Measurements from ENCODE around the gene CACNA1H.
"Not testable (repeated sequence)": the region's sequence is repeated elsewhere in the genome, so short reads cannot be mapped to it uniquely, and the experiment has no call there.

CACNA1H gene

DNA sequence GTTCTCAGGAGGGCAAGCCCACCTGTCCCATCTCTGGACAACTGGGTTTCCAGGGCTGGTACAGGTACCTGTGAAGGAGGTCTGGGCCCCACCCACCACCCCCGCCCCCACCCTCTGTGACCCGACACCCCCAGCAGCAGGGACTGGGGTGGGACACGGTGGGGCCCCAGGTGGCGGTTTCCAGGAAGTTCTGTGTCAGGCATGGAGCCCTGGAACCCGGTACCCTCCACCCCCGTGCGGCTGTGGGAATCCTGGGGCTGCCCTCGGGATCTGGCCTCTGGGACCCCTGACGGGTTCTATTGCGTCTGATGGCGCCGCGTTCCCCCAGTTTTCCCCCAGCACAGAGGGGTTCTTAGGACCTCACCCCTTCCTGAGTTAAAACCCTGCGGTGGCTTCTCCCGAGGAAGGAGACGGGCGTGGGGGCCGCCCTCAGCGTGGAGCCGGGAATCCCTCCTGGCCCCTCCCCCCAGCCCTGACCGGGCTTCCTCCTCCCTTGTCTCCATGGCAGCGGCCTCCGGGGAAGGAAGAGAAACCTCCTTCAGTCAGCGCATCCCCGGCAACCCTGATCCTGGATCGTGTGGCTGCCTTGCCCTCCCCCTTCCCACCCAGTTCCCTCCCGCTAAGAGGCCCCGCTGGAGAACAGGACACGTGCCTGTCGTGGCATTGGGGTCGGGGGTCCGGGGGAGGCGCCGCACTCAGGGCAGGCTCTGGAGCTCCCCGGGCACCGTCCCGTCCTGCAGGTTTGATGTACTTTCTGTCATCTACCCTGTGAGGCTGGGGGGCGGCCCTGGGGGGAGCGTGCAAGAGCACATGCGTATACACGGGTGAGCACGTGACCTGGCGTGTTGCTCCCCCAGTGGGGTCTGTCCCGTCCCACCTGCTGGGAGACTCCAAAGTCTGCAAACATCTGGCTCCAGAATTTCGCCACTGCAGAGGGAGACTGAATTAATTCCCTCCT, 30.3 kb downstream of the CACNA1H start:
- TF ChIP-seq, protein P1, sequence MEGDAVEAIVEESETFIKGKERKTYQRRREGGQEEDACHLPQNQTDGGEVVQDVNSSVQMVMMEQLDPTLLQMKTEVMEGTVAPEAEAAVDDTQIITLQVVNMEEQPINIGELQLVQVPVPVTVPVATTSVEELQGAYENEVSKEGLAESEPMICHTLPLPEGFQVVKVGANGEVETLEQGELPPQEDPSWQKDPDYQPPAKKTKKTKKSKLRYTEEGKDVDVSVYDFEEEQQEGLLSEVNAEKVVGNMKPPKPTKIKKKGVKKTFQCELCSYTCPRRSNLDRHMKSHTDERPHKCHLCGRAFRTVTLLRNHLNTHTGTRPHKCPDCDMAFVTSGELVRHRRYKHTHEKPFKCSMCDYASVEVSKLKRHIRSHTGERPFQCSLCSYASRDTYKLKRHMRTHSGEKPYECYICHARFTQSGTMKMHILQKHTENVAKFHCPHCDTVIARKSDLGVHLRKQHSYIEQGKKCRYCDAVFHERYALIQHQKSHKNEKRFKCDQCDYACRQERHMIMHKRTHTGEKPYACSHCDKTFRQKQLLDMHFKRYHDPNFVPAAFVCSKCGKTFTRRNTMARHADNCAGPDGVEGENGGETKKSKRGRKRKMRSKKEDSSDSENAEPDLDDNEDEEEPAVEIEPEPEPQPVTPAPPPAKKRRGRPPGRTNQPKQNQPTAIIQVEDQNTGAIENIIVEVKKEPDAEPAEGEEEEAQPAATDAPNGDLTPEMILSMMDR (conservative IDR thresholded peaks at IDR 0.05; ENCODE audit: low read depth) = no peak
- ChIA-PET POLR2A (ENCODE audit: low non-redundant PET) (no interaction called here), CTCF (interaction anchor here (0.7 kb wide), 1 partner anchor 147 kb away, joined by 3 read pairs; no protein-coding TSS in a partner anchor)
- no peak overlapping the region for H3K27ac ChIP-seq
- peak; percentile 24 for DNase-seq (ENCODE audit: low spot score)

DNA sequence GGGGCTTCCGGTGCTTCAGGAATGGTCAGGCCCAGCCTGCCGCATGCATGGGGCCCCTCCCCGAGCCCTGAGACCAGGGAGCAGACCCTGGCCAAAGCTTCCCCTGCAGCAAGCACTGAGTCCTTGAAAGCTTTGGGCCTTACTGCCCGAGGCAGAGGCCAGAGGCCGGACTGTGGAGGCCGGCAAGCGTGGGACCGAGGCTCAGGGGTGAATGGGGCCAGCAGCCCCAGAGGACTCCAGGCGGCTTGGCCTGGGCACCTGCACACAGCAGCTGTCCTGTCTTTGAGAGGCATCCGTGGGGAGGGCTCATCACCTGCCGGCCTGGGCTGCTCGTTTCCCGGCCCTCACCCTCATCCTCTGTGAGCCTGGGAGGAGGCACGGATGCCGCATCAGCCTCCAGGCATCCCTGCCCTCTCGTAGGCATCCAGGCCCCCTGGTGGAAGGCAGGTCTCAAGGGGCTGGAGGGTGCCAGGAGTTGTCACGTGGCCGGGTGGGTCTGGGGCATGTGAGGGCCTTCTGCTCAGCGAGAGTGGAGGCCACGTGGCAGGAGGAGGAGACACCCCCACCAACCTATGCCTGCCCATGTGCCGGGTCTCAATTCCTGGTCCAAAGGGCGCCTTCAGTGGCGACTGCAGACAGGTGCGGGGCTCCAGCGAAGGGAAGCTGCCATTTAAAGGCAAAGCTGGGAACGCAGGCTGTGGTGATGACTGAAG, 31.4 kb downstream of the CACNA1H start:
- ChIA-PET POLR2A (ENCODE audit: low non-redundant PET) (no interaction called here), CTCF (no interaction called here)
- TF ChIP-seq, protein P1 (conservative IDR thresholded peaks at IDR 0.05; ENCODE audit: low read depth) = no peak
- no peak for DNase-seq (ENCODE audit: low spot score)
- no peak overlapping the region for H3K27ac ChIP-seq

DNA sequence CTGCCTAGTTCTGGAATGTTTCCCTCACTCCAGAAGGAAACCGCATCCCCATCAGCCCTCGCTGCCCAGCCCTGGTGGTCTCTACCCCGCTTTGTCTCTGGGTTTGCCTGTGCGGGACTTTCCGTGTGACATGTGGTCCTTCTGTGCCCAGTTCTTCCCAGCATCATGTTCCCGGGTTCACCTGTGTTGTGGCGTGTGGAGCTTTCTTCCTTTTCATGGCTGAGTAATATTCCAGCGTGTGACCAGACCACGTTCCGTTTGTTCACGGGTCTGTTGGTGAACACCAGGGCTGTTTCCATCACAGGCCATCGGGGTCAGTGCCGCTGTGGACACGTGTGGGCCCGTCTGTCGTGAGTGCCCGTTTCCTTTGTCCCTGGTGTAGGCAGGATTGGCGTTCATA, 32.1 kb downstream of the CACNA1H start:
- POLR2A ChIA-PET (ENCODE audit: low non-redundant PET) = no interaction called here
- TF ChIP-seq, protein P1 (conservative IDR thresholded peaks at IDR 0.05; ENCODE audit: low read depth) = no peak
- CTCF ChIA-PET = no interaction called here

DNA sequence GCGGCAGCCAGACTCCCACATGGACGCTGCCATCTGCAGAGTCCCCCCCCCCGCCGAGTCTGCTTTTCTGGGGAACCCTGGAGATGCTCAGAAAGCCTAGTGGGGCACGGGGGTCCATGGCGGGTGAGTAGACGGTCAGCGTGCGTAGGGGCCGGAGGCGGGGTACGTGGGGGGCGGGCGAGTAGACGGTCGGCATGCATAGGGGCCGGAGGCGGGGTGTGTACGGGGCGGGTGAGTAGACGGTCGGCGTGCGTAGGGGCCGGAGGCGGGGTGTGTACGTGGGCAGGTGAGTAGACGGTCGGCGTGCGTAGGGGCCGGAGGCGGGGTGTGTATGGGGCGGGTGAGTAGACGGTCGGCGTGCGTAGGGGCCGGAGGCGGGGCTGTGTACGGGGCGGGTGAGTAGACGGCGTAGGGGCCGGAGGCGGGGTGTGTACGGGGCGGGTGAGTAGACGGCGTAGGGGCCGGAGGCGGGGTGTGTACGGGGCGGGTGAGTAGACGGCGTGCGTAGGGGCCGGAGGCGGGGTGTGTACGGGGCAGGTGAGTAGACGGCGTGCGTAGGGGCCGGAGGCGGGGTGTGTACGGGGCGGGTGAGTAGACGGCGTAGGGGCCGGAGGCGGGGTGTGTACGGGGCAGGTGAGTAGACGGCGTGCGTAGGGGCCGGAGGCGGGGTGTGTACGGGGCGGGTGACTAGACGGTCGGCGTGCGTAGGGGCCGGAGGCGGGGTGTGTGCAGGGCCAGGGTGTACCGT, 32.7 kb downstream of the CACNA1H start:
- CTCF ChIA-PET; H3K27ac ChIP-seq; POLR2A ChIA-PET (ENCODE audit: low non-redundant PET); DNase-seq (ENCODE audit: low spot score): not testable (repeated sequence)

More for the DNA sequence above, 32.1 kb downstream of the CACNA1H start:
- H3K27ac ChIP-seq = no peak overlapping the region
- DNase-seq (ENCODE audit: low spot score) = no peak

DNA sequence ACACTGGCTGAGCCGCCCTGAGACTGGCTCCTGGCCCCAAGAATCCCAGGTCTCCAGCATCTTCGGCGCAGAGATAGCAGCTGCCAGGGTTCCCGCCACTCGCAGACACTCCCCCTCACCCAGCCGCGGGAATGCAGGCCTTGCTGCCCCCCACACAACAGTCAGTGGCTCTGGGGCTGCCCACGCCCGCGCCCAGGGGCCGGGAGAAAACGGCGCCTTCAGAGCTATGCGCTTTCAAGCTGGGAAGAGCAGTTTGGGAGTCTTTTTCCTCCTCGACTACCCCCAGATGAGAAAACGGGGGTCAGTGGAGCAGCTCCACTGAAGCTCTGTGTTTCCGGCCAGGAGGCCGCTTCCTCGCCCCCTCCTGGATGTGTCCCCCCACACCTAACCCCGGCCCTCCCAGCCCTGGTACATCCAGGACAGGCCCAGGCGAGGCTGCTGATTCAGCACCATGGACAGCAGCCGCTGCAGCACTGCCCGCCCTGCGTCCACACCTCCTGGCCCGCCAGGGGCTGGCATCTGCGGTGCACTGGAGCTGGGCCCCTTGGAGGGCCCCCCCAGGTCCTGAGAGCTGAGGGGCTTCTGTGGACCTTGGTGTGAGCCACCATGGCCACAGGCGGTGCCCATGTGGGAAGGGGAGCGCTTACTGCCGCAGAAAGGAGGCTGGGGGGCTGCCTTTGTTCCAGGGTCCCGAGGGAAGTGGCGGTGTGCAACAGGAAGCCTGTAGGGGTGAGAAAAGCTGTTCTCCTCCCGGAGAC, 35.7 kb downstream of the CACNA1H start:
- POLR2A ChIA-PET (ENCODE audit: low non-redundant PET) = no interaction called here

DNA sequence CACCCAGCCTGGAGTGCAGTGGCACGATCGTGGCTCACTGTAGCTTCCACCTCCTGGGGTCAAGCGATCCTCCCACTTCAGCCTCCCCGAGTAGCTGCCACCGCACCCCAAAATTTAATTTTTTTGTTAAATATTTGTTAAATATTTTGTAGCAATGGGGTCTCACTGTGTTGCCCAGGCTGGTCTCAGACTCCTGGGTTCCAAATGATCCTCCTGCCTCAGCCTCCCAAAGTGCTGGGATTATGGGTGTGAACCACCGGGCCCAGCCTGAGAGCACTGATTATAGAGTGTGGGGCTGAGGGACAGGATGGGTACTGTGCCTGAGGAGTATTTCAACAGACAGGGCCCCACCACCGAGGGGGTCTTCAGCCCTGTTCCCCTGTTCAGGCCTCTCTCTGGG, 36.5 kb downstream of the CACNA1H start:
- TF ChIP-seq, protein P1 (conservative IDR thresholded peaks at IDR 0.05; ENCODE audit: low read depth) = no peak
- ChIA-PET POLR2A (ENCODE audit: low non-redundant PET) (no interaction called here), CTCF (interaction anchor here (0.6 to 0.8 kb wide), 2 partner anchors 17 to 19 kb away, joined by 3 read pairs; no protein-coding TSS in a partner anchor)
- no peak overlapping the region for H3K27ac ChIP-seq
- no peak for DNase-seq (ENCODE audit: low spot score)

More for the DNA sequence above, 35.7 kb downstream of the CACNA1H start:
- peak; percentile 60 for DNase-seq (ENCODE audit: low spot score)
- H3K27ac ChIP-seq = no peak overlapping the region
- CTCF ChIA-PET = interaction anchor here (0.6 to 0.8 kb wide), 3 partner anchors 16 to 20 kb away, joined by 3 read pairs; no protein-coding TSS in a partner anchor
- TF ChIP-seq, protein P1 (conservative IDR thresholded peaks at IDR 0.05; ENCODE audit: low read depth) = no peak

DNA sequence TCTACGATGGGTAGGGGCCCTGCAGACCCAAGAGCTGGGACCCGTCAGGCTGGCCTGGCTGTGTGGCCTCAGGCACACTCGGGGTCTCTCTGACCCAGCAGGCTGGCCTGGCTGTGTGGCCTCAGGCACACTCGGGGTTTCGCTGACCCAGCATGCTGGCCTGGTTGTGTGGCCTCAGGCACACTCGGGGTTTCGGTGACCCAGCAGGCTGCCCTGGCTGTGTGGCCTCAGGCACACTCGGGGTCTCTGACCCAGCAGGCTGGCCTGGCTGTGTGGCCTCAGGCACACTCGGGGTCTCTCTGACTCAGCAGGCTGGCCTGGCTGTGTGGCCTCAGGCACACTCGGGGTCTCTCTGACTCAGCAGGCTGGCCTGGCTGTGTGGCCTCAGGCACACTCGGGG, 37.9 kb downstream of the CACNA1H start:
- CTCF ChIA-PET; DNase-seq (ENCODE audit: low spot score); H3K27ac ChIP-seq; POLR2A ChIA-PET (ENCODE audit: low non-redundant PET): not testable (repeated sequence)
